KMS-11 (cell line): Measurements from ENCODE around the gene TNFAIP1.

Experiments
- H2AFZ ChIP-seq: fragments of 200-600 bp; sonication (generic); 2 replicates; pipeline ENCODE4 v1.6.1; 2016; ENCODE audit warnings: antibody characterized with exemption, mixed run types, low read depth
- H3K27ac ChIP-seq: fragments of 200-600 bp; sonication (generic); 2 replicates; pipeline ENCODE4 v1.6.1; 2016; ENCODE audit warnings: mild to moderate bottlenecking, mixed run types
- H3K27me3 ChIP-seq: fragments of 200-600 bp; sonication (generic); 2 replicates; pipeline ENCODE4 v1.6.1; 2017; ENCODE audit warnings: mild to moderate bottlenecking, low read depth, mixed run types, moderate library complexity; ENCODE audit not compliant: insufficient read depth
- H3K36me3 ChIP-seq: fragments of 200-600 bp; sonication (generic); 2 replicates; pipeline ENCODE4 v1.6.1; 2017; ENCODE audit warnings: mild to moderate bottlenecking, mixed run types; ENCODE audit not compliant: insufficient read depth
- H3K4me1 ChIP-seq: fragments of 200-600 bp; sonication (generic); 2 replicates; pipeline ENCODE4 v1.6.1; 2016; ENCODE audit warnings: mild to moderate bottlenecking, low read depth, mixed run types; ENCODE audit not compliant: poor library complexity, severe bottlenecking
- H3K4me2 ChIP-seq: fragments of 200-600 bp; sonication (generic); 2 replicates; pipeline ENCODE4 v1.7.0; 2016; ENCODE audit warnings: mild to moderate bottlenecking, mixed run types
- H3K4me3 ChIP-seq: fragments of 200-600 bp; sonication (generic); IDR thresholded peaks from 2 replicates; pipeline ENCODE4 v1.6.1; 2017; ENCODE audit warnings: low read depth, low read length, mixed read lengths; ENCODE audit not compliant: insufficient read depth
- H3K79me2 ChIP-seq: fragments of 200-600 bp; sonication (generic); 2 replicates; pipeline ENCODE4 v1.6.1; 2016; ENCODE audit warnings: low read depth, mixed run types; ENCODE audit not compliant: insufficient read depth
- H3K9ac ChIP-seq: fragments of 200-600 bp; sonication (generic); 2 replicates; pipeline ENCODE4 v1.6.1; 2016; ENCODE audit warnings: mild to moderate bottlenecking, mixed run types
- H4K20me1 ChIP-seq: fragments of 200-600 bp; sonication (generic); 2 replicates; pipeline ENCODE4 v1.6.1; 2016; ENCODE audit warnings: mild to moderate bottlenecking, mixed run types; ENCODE audit not compliant: insufficient read depth
- CTCF ChIP-seq: fragments of 200-600 bp; sonication (generic); conservative IDR thresholded peaks from 2 replicates; pipeline ENCODE4 v1.6.1; 2017; ENCODE audit warnings: low read depth, mild to moderate bottlenecking, antibody characterized with exemption, low read length, moderate library complexity, mixed read lengths

Gene TNFAIP1

GRCh38 chr17:28324781-28325180 is 10.8 kb upstream of the TNFAIP1 start:
- Histone ChIP-seq H2AFZ (no peak overlapping the region), H3K9ac (no peak overlapping the region), H3K27me3 (no peaks in the 10 kb centered on the region), H3K27ac (no peak overlapping the region), H4K20me1 (peaks cover 8% of the 10 kb centered on the region; the same call in 1 of the 2 replicates), H3K4me2 (no peak overlapping the region), H3K36me3 (peaks cover 3% of the 10 kb centered on the region; the same call in 1 of the 2 replicates), H3K4me1 (peaks cover 25% of the 10 kb centered on the region), H3K79me2 (peaks cover 65% of the 10 kb centered on the region), H3K4me3 (no peak overlapping the region)
- no peak for TF ChIP-seq CTCF

GRCh38 chr17:28325211-28325610 is 10.3 kb upstream of the TNFAIP1 start:
- Histone ChIP-seq H3K4me2 (no peak overlapping the region), H3K79me2 (peaks cover 61% of the 10 kb centered on the region), H3K9ac (no peak overlapping the region), H3K4me1 (peaks cover 25% of the 10 kb centered on the region), H3K36me3 (peaks cover 3% of the 10 kb centered on the region; the same call in 1 of the 2 replicates), H4K20me1 (peaks cover 8% of the 10 kb centered on the region; the same call in 1 of the 2 replicates), H3K27me3 (no peaks in the 10 kb centered on the region), H3K27ac (no peak overlapping the region), H2AFZ (no peak overlapping the region), H3K4me3 (no peak overlapping the region)
- no peak for TF ChIP-seq CTCF

- H3K4me1 ChIP-seq: peaks cover 16% of the 10 kb centered on the region
- TF ChIP-seq CTCF: no peak
- no peaks in the 10 kb centered on the region for H3K27me3 ChIP-seq
- peaks cover 8% of the 10 kb centered on the region; the same call in 1 of the 2 replicates for H4K20me1 ChIP-seq
- no peak overlapping the region for H3K4me3 ChIP-seq
- H3K27ac ChIP-seq: no peak overlapping the region
- no peak overlapping the region for H2AFZ ChIP-seq
- H3K4me2 ChIP-seq: no peak overlapping the region
- peaks cover 52% of the 10 kb centered on the region for H3K79me2 ChIP-seq
- H3K9ac ChIP-seq: no peak overlapping the region
- peaks cover 3% of the 10 kb centered on the region; the same call in 1 of the 2 replicates for H3K36me3 ChIP-seq
Observed at GRCh38 chr17:28326114-28326513, 9.4 kb upstream of the TNFAIP1 start.

- Histone ChIP-seq H3K9ac (no peak overlapping the region), H2AFZ (no peak overlapping the region), H3K36me3 (peaks cover 3% of the 10 kb centered on the region; the same call in 1 of the 2 replicates), H3K27me3 (no peaks in the 10 kb centered on the region), H3K4me3 (no peak overlapping the region), H3K27ac (no peak overlapping the region), H3K79me2 (peaks cover 42% of the 10 kb centered on the region), H4K20me1 (0 out of 2 replicates have a peak, but pooled peaks cover 8% of the 10 kb centered on the region), H3K4me2 (no peak overlapping the region), H3K4me1 (peaks cover 6% of the 10 kb centered on the region)
- no peak for TF ChIP-seq CTCF
Observed at GRCh38 chr17:28327031-28327607, 8.4 kb upstream of the TNFAIP1 start.
